Stimulated activated CD8-positive, alpha-beta memory T cell treated with anti-CD3 and anti-CD28 coated beads, Interleukin-2, amount 100 ng/mL, for 1 hour (primary cell): ENCODE results near the gene ITPR2.

Source experiments
- DNase-seq, 2 donors: peaks; one replicate each; pipeline ENCODE4 v3.0.0-alpha.2; 2020; ENCODE audit warnings: low read depth in 2 of 2

ITPR2 gene

GRCh38 chr12:26406813-26407212, 426.2 kb downstream of the ITPR2 start:
- no peak for DNase-seq

DNA sequence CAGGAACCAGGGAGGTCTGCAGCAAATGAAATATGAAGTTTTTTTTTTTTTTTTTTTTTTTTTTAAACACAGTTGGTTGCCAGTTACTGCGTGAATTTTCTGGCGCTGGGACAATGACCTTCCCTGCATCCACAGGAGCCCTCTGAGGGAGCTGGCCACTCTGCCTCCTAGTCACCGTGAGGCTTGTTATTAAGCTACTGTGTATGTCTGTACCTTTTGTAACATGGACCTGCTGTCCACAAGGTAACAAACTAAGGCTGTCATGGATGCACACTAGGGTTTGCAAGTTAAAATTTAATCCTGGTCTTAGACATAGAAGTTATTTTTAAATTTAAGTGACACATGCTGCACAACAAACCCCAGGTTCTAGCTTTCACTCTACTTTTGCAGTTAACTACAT, 426.6 kb downstream of the ITPR2 start:
- no peak for DNase-seq

DNA sequence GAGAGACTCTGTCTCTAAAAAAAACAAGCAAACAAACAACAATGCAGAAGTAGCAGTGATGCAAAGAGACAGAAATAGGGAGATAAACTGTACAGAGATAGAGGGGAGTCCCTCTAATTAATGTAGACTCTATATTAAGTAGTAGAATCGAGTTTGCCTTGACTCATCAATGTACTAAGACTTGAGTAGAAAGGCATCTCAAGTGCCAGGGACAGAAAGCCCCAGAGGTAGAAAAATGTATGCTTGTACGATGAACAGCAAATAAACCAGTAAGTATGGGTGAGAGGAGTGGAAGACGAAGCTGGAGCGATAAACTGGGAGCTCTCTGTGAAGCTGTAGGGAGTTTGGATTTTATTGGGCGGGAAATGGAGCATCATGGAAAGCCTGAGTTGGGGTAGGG, 429.4 kb downstream of the ITPR2 start:
- DNase-seq = no peak

- no peak for DNase-seq
Measured at GRCh38 chr12:26402648-26403047, 430.3 kb downstream of the ITPR2 start.

DNA sequence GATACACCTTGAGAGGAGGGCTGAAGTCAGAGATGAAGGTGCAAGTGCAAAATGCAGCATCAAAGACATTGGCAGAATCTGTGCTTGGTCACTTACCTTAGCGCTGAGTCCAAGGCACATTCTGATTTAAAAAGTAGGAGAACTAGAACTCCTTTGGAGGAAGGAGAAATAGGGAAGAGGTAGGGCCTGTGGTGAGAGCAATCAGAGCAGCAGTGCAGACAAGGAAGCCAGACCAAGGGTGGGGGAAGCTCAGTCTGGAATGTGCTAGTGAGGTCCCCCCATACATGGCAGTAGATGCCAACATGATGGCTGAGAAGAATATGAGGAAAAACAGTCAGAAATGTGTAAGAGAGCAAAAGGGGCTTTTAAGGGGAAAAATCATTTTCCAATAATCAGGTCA, 431.1 kb downstream of the ITPR2 start:
- DNase-seq = no peak

GRCh38 chr12:26400627-26401026, 432.4 kb downstream of the ITPR2 start:
- no peak for DNase-seq

GRCh38 chr12:26399381-26399780, 433.6 kb downstream of the ITPR2 start:
- no peak for DNase-seq

- DNase-seq = no peak
Measured at GRCh38 chr12:26396402-26396801, 436.6 kb downstream of the ITPR2 start.

- no peak for DNase-seq
Measured at GRCh38 chr12:26389343-26389742, 443.7 kb downstream of the ITPR2 start.

DNA sequence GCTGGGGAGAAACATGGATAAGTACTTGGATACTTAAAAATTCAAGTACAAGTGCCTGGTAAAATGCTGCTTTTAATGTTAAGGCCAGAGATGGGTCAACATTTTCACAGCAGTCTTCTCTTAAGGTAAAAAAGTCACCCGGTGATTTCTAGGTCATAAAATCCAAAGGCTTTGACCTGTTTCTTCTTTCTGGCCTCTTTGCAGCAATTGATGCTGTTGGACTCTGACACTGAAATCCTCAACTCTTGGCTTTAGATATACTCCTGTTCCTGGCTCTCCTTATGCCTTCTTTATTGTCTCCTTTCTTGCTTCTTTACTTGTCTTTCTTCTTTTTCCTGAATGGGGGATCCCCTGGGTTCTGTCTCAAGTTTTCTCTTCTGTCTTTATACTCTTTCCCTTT, 448.5 kb downstream of the ITPR2 start:
- no peak for DNase-seq

- DNase-seq = no peak
Measured at GRCh38 chr12:26383041-26383440, 450.0 kb downstream of the ITPR2 start.

GRCh38 chr12:26380897-26381296, 452.1 kb downstream of the ITPR2 start:
- DNase-seq = no peak

GRCh38 chr12:26379777-26380467, 453.1 kb downstream of the ITPR2 start:
- no peak for DNase-seq

- no peak for DNase-seq
Measured at GRCh38 chr12:26378711-26379110, 454.3 kb downstream of the ITPR2 start.

GRCh38 chr12:26374934-26375680, 457.9 kb downstream of the ITPR2 start:
- DNase-seq = no peak

- no peak for DNase-seq
Measured at GRCh38 chr12:26373606-26374495, 459.1 kb downstream of the ITPR2 start.

DNA sequence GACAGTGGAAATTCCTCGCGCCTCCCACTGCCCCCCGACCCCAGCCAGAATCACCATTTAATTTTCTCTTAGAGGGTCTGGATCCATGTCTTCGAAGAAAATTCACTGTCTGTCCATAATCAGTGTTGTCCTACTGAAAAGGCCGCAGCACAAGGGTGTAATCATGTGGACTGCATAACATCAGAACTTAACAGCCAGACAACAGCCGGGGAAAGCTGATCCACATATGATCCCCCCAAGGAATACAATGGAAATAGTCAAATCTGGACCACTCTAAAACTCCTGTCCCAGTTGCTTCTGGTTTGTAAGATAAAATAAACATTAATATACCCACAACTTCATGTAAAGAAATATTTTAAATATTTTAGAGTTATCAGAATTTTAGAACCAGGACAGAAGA, 460.1 kb downstream of the ITPR2 start:
- no peak for DNase-seq

- DNase-seq = no peak
Measured at GRCh38 chr12:26370098-26370497, 462.9 kb downstream of the ITPR2 start.

DNA sequence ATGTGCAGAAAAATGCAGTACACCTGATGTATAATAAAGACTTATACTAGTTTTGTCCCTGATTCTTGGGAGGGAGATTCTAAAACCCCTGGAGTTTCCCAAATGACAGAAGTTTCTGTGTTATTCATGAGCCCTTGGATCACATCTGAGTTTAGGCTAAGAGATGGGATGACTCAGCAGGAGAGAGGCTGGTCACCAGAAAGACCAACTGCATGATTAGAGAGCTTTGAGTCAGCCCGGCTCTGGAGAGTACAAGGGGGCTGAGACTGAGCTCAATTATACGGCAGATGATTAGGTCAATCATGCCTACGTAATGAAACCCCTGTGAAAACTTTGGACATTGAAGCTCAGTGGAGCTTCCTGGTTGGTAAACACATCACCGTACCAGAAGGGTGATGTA, 463.4 kb downstream of the ITPR2 start:
- no peak for DNase-seq

DNA sequence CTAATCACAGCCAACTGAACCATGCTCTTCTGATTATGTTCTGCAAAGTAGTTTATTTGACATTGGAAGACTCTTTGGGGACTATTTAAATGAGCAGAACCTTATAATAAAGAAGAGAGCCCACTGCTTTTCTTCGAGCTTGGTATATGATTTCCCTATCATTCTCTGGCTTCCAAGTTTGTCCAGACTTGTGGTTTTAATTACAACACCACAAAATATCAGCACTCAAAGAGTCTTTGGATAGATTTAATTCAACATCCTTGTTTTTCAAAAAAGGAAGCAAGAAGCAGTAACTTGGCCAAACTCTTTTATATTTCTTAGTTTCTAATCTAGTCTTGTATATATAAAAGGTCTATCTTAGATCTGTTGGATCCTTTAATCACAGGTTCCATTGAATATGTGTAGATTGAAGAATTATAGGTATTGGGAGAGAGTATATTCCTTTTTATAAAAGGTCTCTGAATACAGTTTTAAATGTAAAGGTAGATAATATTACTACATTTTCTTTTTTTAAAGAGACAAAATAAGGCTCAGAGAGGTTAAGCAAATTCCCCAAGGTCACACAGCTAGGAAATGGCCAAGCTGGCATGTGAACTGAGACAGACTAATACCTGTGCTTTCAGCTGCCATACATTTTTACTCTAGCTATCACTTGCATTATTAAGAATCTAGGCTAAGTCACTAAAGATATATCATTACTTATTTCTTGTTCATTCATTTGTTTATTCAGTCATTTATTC, 464.8 kb downstream of the ITPR2 start:
- no peak for DNase-seq

DNA sequence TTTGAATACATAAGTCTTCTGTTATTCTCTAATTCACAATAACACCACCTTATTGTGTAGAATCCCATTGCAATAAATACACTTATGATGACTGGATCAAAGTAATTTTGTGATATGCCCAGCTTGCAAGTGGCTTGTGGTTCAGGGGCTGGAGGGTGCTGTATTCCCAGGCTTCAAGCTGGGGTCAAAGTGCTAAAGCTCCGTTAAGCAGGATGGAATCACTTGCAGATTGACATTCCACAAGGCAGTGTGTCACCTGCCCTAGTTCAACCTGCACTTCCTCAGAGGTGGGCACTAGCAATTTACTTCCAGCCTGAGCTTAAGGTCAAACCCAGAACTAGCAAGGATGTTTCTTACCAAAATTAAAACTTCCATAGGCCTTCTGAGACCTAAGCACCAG, 471.0 kb downstream of the ITPR2 start:
- DNase-seq = no peak

DNA sequence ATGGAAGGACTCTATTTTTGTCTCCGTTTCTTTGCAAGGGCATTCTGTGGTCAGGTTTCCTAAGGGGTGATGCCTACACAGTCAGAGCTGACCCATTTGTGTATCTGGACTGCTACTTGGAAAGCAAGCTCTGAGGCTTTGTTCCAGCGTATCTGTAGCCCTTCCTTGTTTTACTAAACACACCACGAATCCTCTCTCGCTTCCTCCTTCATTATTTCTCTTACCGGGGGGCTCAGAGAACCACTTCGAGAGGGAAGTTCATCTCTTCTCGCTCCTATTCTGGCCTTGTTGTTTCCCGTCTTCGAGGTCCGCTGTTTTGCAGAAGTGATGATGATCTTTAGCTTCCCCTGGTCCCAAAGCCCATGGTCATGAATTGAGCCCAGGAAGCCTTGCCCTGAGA, 472.9 kb downstream of the ITPR2 start:
- DNase-seq = no peak
